WTC11 (cell line): Measurements from ENCODE around the gene PTPA. TPM values are rescaled to one million over a fixed set of nuclear protein-coding genes. Genes with fewer than 3 reads are reported as not detected.

Experiments
- ATAC-seq: fragments of 200-7000 bp; cut with Tn5 transposase; 2 replicates; pipeline ENCODE4 v1.10.0; 2021; ENCODE audit warnings: mild to moderate bottlenecking, moderate library complexity
- CTCF ChIA-PET: fragments of 300-600 bp; sonication (Branson Sonifier 250); formaldehyde crosslinking; loops from one replicate; lab custom pipeline; 2021; ENCODE audit warnings: antibody characterized with exemption; lab: Charles Lee
- POLR2A ChIA-PET: fragments of 350-600 bp; sonication (Branson Sonifier 250); formaldehyde crosslinking; loops from one replicate; lab custom pipeline; 2021; ENCODE audit warnings: antibody characterized with exemption; lab: Charles Lee
- DNase-seq: peaks from one replicate; pipeline ENCODE4 v3.0.0; 2021; ENCODE audit warnings: low spot score
- H3K27ac Mint-ChIP-seq: 2 replicates; pipeline ENCODE4 v1.8.0; 2021; ENCODE audit warnings: mixed read lengths
- H3K27me3 Mint-ChIP-seq: 2 replicates; pipeline ENCODE4 v1.8.0; 2021; ENCODE audit warnings: low read depth, mild to moderate bottlenecking, moderate library complexity, mixed read lengths
- H3K36me3 Mint-ChIP-seq: 2 replicates; pipeline ENCODE4 v1.8.0; 2021; ENCODE audit warnings: mixed read lengths
- H3K4me1 Mint-ChIP-seq: 2 replicates; pipeline ENCODE4 v1.8.0; 2022; ENCODE audit warnings: mixed read lengths
- H3K4me3 Mint-ChIP-seq: 2 replicates; pipeline ENCODE4 v1.8.0; 2021; ENCODE audit warnings: mild to moderate bottlenecking, moderate library complexity, mixed read lengths
- H3K9me3 Mint-ChIP-seq: 2 replicates; pipeline ENCODE4 v1.8.0; 2021; ENCODE audit warnings: mixed read lengths
- ATF3 ChIP-seq: sonication (generic); formaldehyde crosslinking; conservative IDR thresholded peaks from 2 replicates; pipeline ENCODE4 v1.8.1; 2022; ENCODE audit warnings: mild to moderate bottlenecking, missing genetic modification reagents
- CTCF ChIP-seq: fragments of 200-600 bp; IDR thresholded peaks from 2 replicates; pipeline ENCODE4 v1.8.0; 2022; ENCODE audit warnings: antibody characterized with exemption
- EMX1 ChIP-seq: fragments of 250-450 bp; sonication (Bioruptor Pico); IDR thresholded peaks from 2 replicates; pipeline ENCODE4 v1.8.0; 2021; ENCODE audit warnings: mild to moderate bottlenecking
- ETV6 ChIP-seq: sonication (generic); formaldehyde crosslinking; IDR thresholded peaks from 2 replicates; pipeline ENCODE4 v1.8.1; 2022; ENCODE audit warnings: mild to moderate bottlenecking, missing genetic modification reagents
- FOXP1 ChIP-seq: sonication (generic); formaldehyde crosslinking; IDR thresholded peaks from 2 replicates; pipeline ENCODE4 v1.8.0; 2022; ENCODE audit warnings: missing genetic modification reagents, mild to moderate bottlenecking, moderate library complexity, borderline replicate concordance
- GTF2I ChIP-seq: fragments of 250-450 bp; sonication (Bioruptor Pico); conservative IDR thresholded peaks from 2 replicates; pipeline ENCODE4 v1.4.0; 2021; ENCODE audit warnings: mild to moderate bottlenecking
- HMGA2 ChIP-seq: fragments of 250-450 bp; sonication (Bioruptor Pico); IDR thresholded peaks from 2 replicates; pipeline ENCODE4 v1.4.0; 2021; ENCODE audit warnings: mild to moderate bottlenecking, moderate library complexity
- JAZF1 ChIP-seq: fragments of 250-450 bp; sonication (Bioruptor Pico); IDR thresholded peaks from 2 replicates; pipeline ENCODE4 v1.9.0; 2021; ENCODE audit warnings: moderate library complexity, mild to moderate bottlenecking, inconsistent platforms
- JUN ChIP-seq: sonication (generic); formaldehyde crosslinking; IDR thresholded peaks from 2 replicates; pipeline ENCODE4 v1.8.0; 2023; ENCODE audit warnings: mild to moderate bottlenecking, missing genetic modification reagents
- MXD4 ChIP-seq: fragments of 250-450 bp; sonication (Bioruptor Pico); IDR thresholded peaks from 2 replicates; pipeline ENCODE4 v1.8.0; 2021; ENCODE audit warnings: mild to moderate bottlenecking, moderate library complexity, borderline replicate concordance
- MYBL2 ChIP-seq: sonication (generic); formaldehyde crosslinking; IDR thresholded peaks from 2 replicates; pipeline ENCODE4 v1.8.1; 2023; ENCODE audit warnings: mild to moderate bottlenecking, moderate library complexity, missing genetic modification reagents
- NFE2L1 ChIP-seq: sonication (generic); formaldehyde crosslinking; IDR thresholded peaks from 2 replicates; pipeline ENCODE4 v1.8.1; 2023; ENCODE audit warnings: missing genetic modification reagents
- NR1H2 ChIP-seq: sonication (generic); formaldehyde crosslinking; IDR thresholded peaks from 2 replicates; pipeline ENCODE4 v1.9.0; 2021; ENCODE audit warnings: mild to moderate bottlenecking, moderate library complexity, missing genetic modification reagents
- TP53 ChIP-seq: sonication (generic); formaldehyde crosslinking; IDR thresholded peaks from 2 replicates; pipeline ENCODE4 v1.8.1; 2023; ENCODE audit warnings: mild to moderate bottlenecking, missing genetic modification reagents
- ZNF138 ChIP-seq: sonication (generic); formaldehyde crosslinking; conservative IDR thresholded peaks from 2 replicates; pipeline ENCODE4 v1.8.1; 2022; ENCODE audit warnings: mild to moderate bottlenecking, moderate library complexity, missing genetic modification reagents
- ZNF317 ChIP-seq: sonication (generic); formaldehyde crosslinking; IDR thresholded peaks from 2 replicates; pipeline ENCODE4 v1.8.1; 2023; ENCODE audit warnings: low read depth, mild to moderate bottlenecking, moderate library complexity, missing genetic modification reagents, borderline replicate concordance
- ZNF671 ChIP-seq: fragments of 250-450 bp; sonication (Bioruptor Pico); IDR thresholded peaks from 2 replicates; pipeline ENCODE4 v1.8.0; 2021; ENCODE audit warnings: mild to moderate bottlenecking
- total RNA-seq: library from RNA; stranded (reverse); gene quantifications from 3 replicates; pipeline ENCODE4 v1.2.3, GENCODE V29; 2021
- TF ChIP-seq, protein P1 (sequence below): sonication (generic); formaldehyde crosslinking; IDR thresholded peaks from 2 replicates; pipeline ENCODE4 v1.8.0; 2023; ENCODE audit warnings: missing genetic modification reagents, mild to moderate bottlenecking, borderline replicate concordance
- TF ChIP-seq, protein P2 (sequence below): sonication (generic); formaldehyde crosslinking; IDR thresholded peaks from 2 replicates; pipeline ENCODE4 v1.8.0; 2022; ENCODE audit warnings: mild to moderate bottlenecking, missing genetic modification reagents
- TF ChIP-seq, protein P3 (sequence below): sonication (generic); formaldehyde crosslinking; IDR thresholded peaks from 2 replicates; pipeline ENCODE4 v1.8.1; 2023; ENCODE audit warnings: mild to moderate bottlenecking, moderate library complexity, missing genetic modification reagents

PTPA gene
- total RNA-seq, 1 experiment from 2014 or later, result 186 TPM

DNA sequence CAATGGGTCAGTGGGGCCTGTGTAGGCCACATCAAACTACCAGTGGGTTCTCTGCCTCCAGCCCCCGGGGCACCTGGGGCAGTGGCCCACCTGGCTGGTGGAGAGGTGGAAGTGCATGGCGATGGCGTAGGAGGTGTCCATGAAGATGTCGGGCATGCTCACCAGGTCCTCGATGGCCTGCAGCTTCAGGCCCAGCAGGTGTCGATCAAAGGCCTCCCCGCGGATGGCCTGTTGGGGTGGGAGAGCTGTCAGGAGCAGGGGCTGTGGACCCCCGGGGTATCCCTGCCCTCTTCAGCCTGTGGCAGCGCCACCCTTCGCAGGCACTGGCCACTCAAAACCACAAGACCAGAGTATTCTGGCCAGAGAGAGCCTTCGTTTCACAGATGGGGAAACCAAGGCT is 15.3 kb upstream of the PTPA start:
- H3K27me3 Mint-ChIP-seq, result peaks cover 6% of the 10 kb centered on the region
- POLR2A ChIA-PET, result no interaction called here

GRCh38 chr9:129097671-129098306 is 13.4 kb upstream of the PTPA start:
- no peak overlapping the region for H3K27ac Mint-ChIP-seq
- peaks cover 6% of the 10 kb centered on the region for H3K4me1 Mint-ChIP-seq
- peaks cover 15% of the 10 kb centered on the region for H3K27me3 Mint-ChIP-seq
- ATAC-seq (no peak), DNase-seq (no peak)
- no peaks in the 10 kb centered on the region for H3K9me3 Mint-ChIP-seq
- no peak overlapping the region for H3K4me3 Mint-ChIP-seq
- ChIA-PET CTCF (interaction anchor here (0.6 to 2.1 kb wide), 21 partner anchors 8 to 640 kb away, joined by 3 to 13 read pairs (median 4); partner anchors contain the start of genes DOLPP1, MIGA2 and SH3GLB2), POLR2A (interaction anchor here (1.0 kb wide), 1 partner anchor 26 kb away, joined by 3 read pairs; no protein-coding TSS in a partner anchor)
- no peaks in the 10 kb centered on the region for H3K36me3 Mint-ChIP-seq
- TF ChIP-seq MYBL2 (CRISPR knock-in tag) (no peak), ZNF317 (CRISPR knock-in tag) (no peak), FOXP1 (CRISPR knock-in tag) (no peak), TP53 (no peak), ATF3 (no peak)

More for the DNA sequence above, 15.3 kb upstream of the PTPA start:
- no peak overlapping the region for H3K27ac Mint-ChIP-seq
- ATAC-seq (no peak), DNase-seq (no peak)
- no peaks in the 10 kb centered on the region for H3K9me3 Mint-ChIP-seq
- TF ChIP-seq, protein P1, sequence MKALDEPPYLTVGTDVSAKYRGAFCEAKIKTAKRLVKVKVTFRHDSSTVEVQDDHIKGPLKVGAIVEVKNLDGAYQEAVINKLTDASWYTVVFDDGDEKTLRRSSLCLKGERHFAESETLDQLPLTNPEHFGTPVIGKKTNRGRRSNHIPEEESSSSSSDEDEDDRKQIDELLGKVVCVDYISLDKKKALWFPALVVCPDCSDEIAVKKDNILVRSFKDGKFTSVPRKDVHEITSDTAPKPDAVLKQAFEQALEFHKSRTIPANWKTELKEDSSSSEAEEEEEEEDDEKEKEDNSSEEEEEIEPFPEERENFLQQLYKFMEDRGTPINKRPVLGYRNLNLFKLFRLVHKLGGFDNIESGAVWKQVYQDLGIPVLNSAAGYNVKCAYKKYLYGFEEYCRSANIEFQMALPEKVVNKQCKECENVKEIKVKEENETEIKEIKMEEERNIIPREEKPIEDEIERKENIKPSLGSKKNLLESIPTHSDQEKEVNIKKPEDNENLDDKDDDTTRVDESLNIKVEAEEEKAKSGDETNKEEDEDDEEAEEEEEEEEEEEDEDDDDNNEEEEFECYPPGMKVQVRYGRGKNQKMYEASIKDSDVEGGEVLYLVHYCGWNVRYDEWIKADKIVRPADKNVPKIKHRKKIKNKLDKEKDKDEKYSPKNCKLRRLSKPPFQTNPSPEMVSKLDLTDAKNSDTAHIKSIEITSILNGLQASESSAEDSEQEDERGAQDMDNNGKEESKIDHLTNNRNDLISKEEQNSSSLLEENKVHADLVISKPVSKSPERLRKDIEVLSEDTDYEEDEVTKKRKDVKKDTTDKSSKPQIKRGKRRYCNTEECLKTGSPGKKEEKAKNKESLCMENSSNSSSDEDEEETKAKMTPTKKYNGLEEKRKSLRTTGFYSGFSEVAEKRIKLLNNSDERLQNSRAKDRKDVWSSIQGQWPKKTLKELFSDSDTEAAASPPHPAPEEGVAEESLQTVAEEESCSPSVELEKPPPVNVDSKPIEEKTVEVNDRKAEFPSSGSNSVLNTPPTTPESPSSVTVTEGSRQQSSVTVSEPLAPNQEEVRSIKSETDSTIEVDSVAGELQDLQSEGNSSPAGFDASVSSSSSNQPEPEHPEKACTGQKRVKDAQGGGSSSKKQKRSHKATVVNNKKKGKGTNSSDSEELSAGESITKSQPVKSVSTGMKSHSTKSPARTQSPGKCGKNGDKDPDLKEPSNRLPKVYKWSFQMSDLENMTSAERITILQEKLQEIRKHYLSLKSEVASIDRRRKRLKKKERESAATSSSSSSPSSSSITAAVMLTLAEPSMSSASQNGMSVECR (CRISPR knock-in tag), result no peak
- TF ChIP-seq, protein P2, sequence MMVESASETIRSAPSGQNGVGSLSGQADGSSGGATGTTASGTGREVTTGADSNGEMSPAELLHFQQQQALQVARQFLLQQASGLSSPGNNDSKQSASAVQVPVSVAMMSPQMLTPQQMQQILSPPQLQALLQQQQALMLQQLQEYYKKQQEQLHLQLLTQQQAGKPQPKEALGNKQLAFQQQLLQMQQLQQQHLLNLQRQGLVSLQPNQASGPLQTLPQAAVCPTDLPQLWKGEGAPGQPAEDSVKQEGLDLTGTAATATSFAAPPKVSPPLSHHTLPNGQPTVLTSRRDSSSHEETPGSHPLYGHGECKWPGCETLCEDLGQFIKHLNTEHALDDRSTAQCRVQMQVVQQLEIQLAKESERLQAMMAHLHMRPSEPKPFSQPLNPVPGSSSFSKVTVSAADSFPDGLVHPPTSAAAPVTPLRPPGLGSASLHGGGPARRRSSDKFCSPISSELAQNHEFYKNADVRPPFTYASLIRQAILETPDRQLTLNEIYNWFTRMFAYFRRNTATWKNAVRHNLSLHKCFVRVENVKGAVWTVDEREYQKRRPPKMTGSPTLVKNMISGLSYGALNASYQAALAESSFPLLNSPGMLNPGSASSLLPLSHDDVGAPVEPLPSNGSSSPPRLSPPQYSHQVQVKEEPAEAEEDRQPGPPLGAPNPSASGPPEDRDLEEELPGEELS (CRISPR knock-in tag), result no peak
- TF ChIP-seq ZNF317 (CRISPR knock-in tag) (no peak), MXD4 (no peak), CTCF (no peak), NFE2L1 (CRISPR knock-in tag) (no peak), ETV6 (CRISPR knock-in tag) (no peak)
- H3K36me3 Mint-ChIP-seq, result no peaks in the 10 kb centered on the region
- CTCF ChIA-PET, result interaction anchor here (1.3 kb wide), 1 partner anchor 46 kb away, joined by 4 read pairs; no protein-coding TSS in a partner anchor
- H3K4me1 Mint-ChIP-seq, result peaks cover 3% of the 10 kb centered on the region; the same call in 1 of the 2 replicates
- no peak overlapping the region for H3K4me3 Mint-ChIP-seq

DNA sequence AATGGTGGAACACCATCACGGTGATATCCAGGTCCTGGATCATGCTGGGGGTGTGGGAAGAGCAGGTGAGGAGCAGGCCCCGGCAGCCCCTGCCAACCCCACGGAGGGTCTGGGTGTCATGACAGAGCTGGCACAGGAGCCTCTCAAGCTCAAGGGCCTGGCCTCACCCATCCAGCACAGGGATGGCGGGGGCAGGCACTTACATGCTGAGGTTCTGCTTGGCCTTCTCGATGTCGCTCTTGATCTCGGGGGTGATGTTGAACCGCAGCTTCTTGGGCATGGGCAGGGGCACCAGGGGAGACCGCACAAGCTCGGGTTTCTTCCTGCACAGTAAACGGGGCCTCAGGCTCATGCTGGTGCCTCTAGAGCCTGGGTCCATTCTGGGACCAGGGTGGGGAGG is 12.9 kb upstream of the PTPA start:
- ATAC-seq (no peak), DNase-seq (no peak)
- H3K4me3 Mint-ChIP-seq, result no peak overlapping the region
- no peak overlapping the region for H3K27ac Mint-ChIP-seq
- CTCF ChIA-PET, result interaction anchor here (1.3 to 2.1 kb wide), 4 partner anchors 33 to 526 kb away, joined by 3 to 13 read pairs (median 4); no protein-coding TSS in a partner anchor
- peaks cover 15% of the 10 kb centered on the region for H3K27me3 Mint-ChIP-seq
- H3K36me3 Mint-ChIP-seq, result no peaks in the 10 kb centered on the region
- no peaks in the 10 kb centered on the region for H3K9me3 Mint-ChIP-seq
- POLR2A ChIA-PET, result no interaction called here
- peaks cover 6% of the 10 kb centered on the region for H3K4me1 Mint-ChIP-seq
- TF ChIP-seq, protein P3, sequence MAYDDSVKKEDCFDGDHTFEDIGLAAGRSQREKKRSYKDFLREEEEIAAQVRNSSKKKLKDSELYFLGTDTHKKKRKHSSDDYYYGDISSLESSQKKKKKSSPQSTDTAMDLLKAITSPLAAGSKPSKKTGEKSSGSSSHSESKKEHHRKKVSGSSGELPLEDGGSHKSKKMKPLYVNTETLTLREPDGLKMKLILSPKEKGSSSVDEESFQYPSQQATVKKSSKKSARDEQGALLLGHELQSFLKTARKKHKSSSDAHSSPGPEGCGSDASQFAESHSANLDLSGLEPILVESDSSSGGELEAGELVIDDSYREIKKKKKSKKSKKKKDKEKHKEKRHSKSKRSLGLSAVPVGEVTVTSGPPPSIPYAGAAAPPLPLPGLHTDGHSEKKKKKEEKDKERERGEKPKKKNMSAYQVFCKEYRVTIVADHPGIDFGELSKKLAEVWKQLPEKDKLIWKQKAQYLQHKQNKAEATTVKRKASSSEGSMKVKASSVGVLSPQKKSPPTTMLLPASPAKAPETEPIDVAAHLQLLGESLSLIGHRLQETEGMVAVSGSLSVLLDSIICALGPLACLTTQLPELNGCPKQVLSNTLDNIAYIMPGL (CRISPR knock-in tag), result no peak
- TF ChIP-seq, protein P2 (CRISPR knock-in tag), result no peak
- TF ChIP-seq JAZF1, result no peak
- no peak for TF ChIP-seq EMX1 (CRISPR knock-in tag)
- no peak for TF ChIP-seq HMGA2 (CRISPR knock-in tag)
- no peak for TF ChIP-seq ZNF671 (CRISPR knock-in tag)
- no peak for TF ChIP-seq GTF2I
- TF ChIP-seq NR1H2 (CRISPR knock-in tag), result no peak
- TF ChIP-seq ZNF138, result no peak
- TF ChIP-seq JUN, result no peak
